ENCODE data around the gene KIDINS220. TPM values are rescaled to one million over a fixed set of nuclear protein-coding genes. Genes with fewer than 3 reads are reported as not detected.

Gene KIDINS220
- total and polyA plus RNA-seq, 2 experiments from 2014 or later, result 12.8 to 38.2 TPM

DNA sequence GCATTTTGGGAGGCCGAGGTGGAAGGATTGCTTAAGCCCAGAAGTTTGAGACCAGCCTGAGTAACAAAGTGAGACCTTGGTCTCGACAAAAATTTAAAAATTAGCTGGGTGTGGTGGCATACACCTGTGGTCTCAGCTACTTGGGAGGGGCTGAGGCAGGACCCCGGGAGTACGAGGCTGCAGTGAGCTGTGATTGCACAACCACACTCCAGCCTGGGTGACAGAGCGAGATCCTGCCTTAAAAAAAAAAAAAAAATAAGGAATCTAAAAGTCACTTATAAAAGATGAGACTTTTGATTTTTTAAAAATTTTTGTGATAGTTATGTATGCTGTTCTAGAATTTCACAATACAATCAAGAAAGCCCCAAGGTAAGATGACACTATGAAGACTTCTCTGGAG lies 122.4 kb downstream of the KIDINS220 start:
- Mint-ChIP-seq H3K9me3 (no peaks in the 10 kb centered on the region; the same call in 2 of the 3 replicates), H3K27me3 (ENCODE audit: insufficient read depth, low read depth, poor library complexity) (peaks cover 1% of the 10 kb centered on the region), H3K27ac (no peak overlapping the region), H3K4me1 (peaks cover 2% of the 10 kb centered on the region; the same call in 2 of the 3 replicates), H3K4me3 (no peak overlapping the region), H3K36me3 (ENCODE audit: low read depth) (no peaks in the 10 kb centered on the region)
- Histone ChIP-seq H3K79me2 (replicated peaks; ENCODE audit: insufficient read depth) (no peaks in the 10 kb centered on the region), H3F3A (replicated peaks; ENCODE audit: low read depth) (no peaks in the 10 kb centered on the region), H3K27ac (ENCODE audit: low read depth) (no peak overlapping the region), H2AFZ (no peak overlapping the region), H3K4me1 (ENCODE audit: insufficient read depth) (no peaks in the 10 kb centered on the region), H3K36me3 (ENCODE audit: insufficient read depth) (no peaks in the 10 kb centered on the region), H3K4me3 (no peak overlapping the region), H3K4me2 (no peak overlapping the region), H3K27me3 (ENCODE audit: insufficient read depth) (no peaks in the 10 kb centered on the region), H3K9me2 (ENCODE audit: insufficient read depth) (no peaks in the 10 kb centered on the region), H4K20me1 (replicated peaks; ENCODE audit: insufficient read depth) (no peaks in the 10 kb centered on the region)
- ATAC-seq (no peak), DNase-seq (ENCODE audit: low spot score) (no peak)
- TF ChIP-seq CREB1 (CRISPR knock-in tag; IDR thresholded peaks at IDR 0.05; ENCODE audit: low read depth) (no peak), STAT1 (IDR thresholded peaks at IDR 0.05; ENCODE audit: unreplicated experiment) (no peak), EZH2phosphoT487 (IDR thresholded peaks at IDR 0.05; ENCODE audit: unreplicated experiment) (no peak), NANOG (IDR thresholded peaks at IDR 0.05; ENCODE audit: borderline replicate concordance) (no peak)

DNA sequence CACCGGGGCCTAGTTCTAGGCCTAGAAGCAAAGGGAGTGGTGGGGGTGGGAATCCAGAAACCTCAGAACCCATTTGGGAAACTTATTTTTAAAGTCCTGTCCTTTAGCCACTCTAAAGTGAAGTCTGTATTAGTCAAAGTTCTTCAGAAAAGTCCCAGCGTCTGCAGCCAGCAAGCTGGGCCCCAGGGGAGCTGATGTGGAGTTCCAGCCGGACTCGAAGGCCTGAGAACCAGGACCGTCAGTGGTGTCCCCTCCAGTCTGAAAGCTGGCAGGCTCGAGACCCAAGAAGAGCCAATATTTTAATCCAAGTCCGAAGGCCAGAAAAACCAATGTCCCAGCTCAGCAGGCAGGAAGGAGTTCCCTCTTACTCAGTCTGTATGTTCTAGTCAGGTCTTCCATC lies 123.1 kb downstream of the KIDINS220 start:
- no peaks in the 10 kb centered on the region for H3F3A ChIP-seq (replicated peaks; ENCODE audit: low read depth)
- Mint-ChIP-seq H3K4me1 (peaks cover 2% of the 10 kb centered on the region; the same call in 1 of the 3 replicates), H3K9me3 (no peaks in the 10 kb centered on the region; the same call in 2 of the 3 replicates), H3K27me3 (ENCODE audit: insufficient read depth, low read depth, poor library complexity) (peaks cover 6% of the 10 kb centered on the region), H3K27ac (no peak overlapping the region), H3K36me3 (ENCODE audit: low read depth) (no peaks in the 10 kb centered on the region), H3K4me3 (no peak overlapping the region)
- no peaks in the 10 kb centered on the region for H3K36me3 ChIP-seq (ENCODE audit: insufficient read depth)
- H3K4me2 ChIP-seq, result no peak overlapping the region
- DNase-seq (ENCODE audit: low spot score), result no peak
- no peak for ATAC-seq
- H3K27ac ChIP-seq (ENCODE audit: low read depth), result no peak overlapping the region
- H2AFZ ChIP-seq, result no peak overlapping the region
- no peaks in the 10 kb centered on the region for H3K9me2 ChIP-seq (ENCODE audit: insufficient read depth)
- H3K27me3 ChIP-seq (ENCODE audit: insufficient read depth), result no peaks in the 10 kb centered on the region
- H3K79me2 ChIP-seq (replicated peaks; ENCODE audit: insufficient read depth), result no peaks in the 10 kb centered on the region
- no peaks in the 10 kb centered on the region for H4K20me1 ChIP-seq (replicated peaks; ENCODE audit: insufficient read depth)
- no peaks in the 10 kb centered on the region for H3K4me1 ChIP-seq (ENCODE audit: insufficient read depth)
- no peak overlapping the region for H3K4me3 ChIP-seq
- TF ChIP-seq, protein P1, sequence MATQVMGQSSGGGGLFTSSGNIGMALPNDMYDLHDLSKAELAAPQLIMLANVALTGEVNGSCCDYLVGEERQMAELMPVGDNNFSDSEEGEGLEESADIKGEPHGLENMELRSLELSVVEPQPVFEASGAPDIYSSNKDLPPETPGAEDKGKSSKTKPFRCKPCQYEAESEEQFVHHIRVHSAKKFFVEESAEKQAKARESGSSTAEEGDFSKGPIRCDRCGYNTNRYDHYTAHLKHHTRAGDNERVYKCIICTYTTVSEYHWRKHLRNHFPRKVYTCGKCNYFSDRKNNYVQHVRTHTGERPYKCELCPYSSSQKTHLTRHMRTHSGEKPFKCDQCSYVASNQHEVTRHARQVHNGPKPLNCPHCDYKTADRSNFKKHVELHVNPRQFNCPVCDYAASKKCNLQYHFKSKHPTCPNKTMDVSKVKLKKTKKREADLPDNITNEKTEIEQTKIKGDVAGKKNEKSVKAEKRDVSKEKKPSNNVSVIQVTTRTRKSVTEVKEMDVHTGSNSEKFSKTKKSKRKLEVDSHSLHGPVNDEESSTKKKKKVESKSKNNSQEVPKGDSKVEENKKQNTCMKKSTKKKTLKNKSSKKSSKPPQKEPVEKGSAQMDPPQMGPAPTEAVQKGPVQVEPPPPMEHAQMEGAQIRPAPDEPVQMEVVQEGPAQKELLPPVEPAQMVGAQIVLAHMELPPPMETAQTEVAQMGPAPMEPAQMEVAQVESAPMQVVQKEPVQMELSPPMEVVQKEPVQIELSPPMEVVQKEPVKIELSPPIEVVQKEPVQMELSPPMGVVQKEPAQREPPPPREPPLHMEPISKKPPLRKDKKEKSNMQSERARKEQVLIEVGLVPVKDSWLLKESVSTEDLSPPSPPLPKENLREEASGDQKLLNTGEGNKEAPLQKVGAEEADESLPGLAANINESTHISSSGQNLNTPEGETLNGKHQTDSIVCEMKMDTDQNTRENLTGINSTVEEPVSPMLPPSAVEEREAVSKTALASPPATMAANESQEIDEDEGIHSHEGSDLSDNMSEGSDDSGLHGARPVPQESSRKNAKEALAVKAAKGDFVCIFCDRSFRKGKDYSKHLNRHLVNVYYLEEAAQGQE (IDR thresholded peaks at IDR 0.05; ENCODE audit: unreplicated experiment), result no peak
- TF ChIP-seq, protein P2, sequence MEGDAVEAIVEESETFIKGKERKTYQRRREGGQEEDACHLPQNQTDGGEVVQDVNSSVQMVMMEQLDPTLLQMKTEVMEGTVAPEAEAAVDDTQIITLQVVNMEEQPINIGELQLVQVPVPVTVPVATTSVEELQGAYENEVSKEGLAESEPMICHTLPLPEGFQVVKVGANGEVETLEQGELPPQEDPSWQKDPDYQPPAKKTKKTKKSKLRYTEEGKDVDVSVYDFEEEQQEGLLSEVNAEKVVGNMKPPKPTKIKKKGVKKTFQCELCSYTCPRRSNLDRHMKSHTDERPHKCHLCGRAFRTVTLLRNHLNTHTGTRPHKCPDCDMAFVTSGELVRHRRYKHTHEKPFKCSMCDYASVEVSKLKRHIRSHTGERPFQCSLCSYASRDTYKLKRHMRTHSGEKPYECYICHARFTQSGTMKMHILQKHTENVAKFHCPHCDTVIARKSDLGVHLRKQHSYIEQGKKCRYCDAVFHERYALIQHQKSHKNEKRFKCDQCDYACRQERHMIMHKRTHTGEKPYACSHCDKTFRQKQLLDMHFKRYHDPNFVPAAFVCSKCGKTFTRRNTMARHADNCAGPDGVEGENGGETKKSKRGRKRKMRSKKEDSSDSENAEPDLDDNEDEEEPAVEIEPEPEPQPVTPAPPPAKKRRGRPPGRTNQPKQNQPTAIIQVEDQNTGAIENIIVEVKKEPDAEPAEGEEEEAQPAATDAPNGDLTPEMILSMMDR (conservative IDR thresholded peaks at IDR 0.05; ENCODE audit: low read depth in 2 of 2), result no peak
- TF ChIP-seq, protein P3, sequence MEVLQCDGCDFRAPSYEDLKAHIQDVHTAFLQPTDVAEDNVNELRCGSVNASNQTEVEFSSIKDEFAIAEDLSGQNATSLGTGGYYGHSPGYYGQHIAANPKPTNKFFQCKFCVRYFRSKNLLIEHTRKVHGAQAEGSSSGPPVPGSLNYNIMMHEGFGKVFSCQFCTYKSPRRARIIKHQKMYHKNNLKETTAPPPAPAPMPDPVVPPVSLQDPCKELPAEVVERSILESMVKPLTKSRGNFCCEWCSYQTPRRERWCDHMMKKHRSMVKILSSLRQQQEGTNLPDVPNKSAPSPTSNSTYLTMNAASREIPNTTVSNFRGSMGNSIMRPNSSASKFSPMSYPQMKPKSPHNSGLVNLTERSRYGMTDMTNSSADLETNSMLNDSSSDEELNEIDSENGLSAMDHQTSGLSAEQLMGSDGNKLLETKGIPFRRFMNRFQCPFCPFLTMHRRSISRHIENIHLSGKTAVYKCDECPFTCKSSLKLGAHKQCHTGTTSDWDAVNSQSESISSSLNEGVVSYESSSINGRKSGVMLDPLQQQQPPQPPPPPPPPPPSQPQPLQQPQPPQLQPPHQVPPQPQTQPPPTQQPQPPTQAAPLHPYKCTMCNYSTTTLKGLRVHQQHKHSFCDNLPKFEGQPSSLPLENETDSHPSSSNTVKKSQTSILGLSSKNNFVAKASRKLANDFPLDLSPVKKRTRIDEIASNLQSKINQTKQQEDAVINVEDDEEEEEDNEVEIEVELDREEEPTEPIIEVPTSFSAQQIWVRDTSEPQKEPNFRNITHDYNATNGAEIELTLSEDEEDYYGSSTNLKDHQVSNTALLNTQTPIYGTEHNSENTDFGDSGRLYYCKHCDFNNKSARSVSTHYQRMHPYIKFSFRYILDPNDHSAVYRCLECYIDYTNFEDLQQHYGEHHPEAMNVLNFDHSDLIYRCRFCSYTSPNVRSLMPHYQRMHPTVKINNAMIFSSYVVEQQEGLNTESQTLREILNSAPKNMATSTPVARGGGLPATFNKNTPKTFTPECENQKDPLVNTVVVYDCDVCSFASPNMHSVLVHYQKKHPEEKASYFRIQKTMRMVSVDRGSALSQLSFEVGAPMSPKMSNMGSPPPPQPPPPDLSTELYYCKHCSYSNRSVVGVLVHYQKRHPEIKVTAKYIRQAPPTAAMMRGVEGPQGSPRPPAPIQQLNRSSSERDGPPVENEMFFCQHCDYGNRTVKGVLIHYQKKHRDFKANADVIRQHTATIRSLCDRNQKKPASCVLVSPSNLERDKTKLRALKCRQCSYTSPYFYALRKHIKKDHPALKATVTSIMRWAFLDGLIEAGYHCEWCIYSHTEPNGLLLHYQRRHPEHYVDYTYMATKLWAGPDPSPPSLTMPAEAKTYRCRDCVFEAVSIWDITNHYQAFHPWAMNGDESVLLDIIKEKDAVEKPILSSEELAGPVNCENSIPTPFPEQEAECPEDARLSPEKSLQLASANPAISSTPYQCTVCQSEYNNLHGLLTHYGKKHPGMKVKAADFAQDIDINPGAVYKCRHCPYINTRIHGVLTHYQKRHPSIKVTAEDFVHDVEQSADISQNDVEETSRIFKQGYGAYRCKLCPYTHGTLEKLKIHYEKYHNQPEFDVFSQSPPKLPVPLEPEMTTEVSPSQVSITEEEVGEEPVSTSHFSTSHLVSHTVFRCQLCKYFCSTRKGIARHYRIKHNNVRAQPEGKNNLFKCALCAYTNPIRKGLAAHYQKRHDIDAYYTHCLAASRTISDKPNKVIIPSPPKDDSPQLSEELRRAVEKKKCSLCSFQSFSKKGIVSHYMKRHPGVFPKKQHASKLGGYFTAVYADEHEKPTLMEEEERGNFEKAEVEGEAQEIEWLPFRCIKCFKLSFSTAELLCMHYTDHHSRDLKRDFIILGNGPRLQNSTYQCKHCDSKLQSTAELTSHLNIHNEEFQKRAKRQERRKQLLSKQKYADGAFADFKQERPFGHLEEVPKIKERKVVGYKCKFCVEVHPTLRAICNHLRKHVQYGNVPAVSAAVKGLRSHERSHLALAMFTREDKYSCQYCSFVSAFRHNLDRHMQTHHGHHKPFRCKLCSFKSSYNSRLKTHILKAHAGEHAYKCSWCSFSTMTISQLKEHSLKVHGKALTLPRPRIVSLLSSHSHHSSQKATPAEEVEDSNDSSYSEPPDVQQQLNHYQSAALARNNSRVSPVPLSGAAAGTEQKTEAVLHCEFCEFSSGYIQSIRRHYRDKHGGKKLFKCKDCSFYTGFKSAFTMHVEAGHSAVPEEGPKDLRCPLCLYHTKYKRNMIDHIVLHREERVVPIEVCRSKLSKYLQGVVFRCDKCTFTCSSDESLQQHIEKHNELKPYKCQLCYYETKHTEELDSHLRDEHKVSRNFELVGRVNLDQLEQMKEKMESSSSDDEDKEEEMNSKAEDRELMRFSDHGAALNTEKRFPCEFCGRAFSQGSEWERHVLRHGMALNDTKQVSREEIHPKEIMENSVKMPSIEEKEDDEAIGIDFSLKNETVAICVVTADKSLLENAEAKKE (CRISPR knock-in tag; IDR thresholded peaks at IDR 0.05), result no peak
- TF ChIP-seq, protein P4, sequence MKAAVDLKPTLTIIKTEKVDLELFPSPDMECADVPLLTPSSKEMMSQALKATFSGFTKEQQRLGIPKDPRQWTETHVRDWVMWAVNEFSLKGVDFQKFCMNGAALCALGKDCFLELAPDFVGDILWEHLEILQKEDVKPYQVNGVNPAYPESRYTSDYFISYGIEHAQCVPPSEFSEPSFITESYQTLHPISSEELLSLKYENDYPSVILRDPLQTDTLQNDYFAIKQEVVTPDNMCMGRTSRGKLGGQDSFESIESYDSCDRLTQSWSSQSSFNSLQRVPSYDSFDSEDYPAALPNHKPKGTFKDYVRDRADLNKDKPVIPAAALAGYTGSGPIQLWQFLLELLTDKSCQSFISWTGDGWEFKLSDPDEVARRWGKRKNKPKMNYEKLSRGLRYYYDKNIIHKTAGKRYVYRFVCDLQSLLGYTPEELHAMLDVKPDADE (IDR thresholded peaks at IDR 0.05), result no peak
- TF ChIP-seq JUNB (IDR thresholded peaks at IDR 0.05; ENCODE audit: unreplicated experiment) (no peak), CREB1 (CRISPR knock-in tag; IDR thresholded peaks at IDR 0.05; ENCODE audit: low read depth) (no peak), ZNF114 (CRISPR knock-in tag; IDR thresholded peaks at IDR 0.05) (no peak)

Measured in GM23338 (cell line).